KMS-11 (cell line): ENCODE results near the gene COPS3.

Source experiments
- H2AFZ ChIP-seq: fragments of 200-600 bp; sonication (generic); 2 replicates; pipeline ENCODE4 v1.6.1; 2016; ENCODE audit warnings: antibody characterized with exemption, mixed run types, low read depth
- H3K27ac ChIP-seq: fragments of 200-600 bp; sonication (generic); 2 replicates; pipeline ENCODE4 v1.6.1; 2016; ENCODE audit warnings: mild to moderate bottlenecking, mixed run types
- H3K27me3 ChIP-seq: fragments of 200-600 bp; sonication (generic); 2 replicates; pipeline ENCODE4 v1.6.1; 2017; ENCODE audit warnings: mild to moderate bottlenecking, low read depth, mixed run types, moderate library complexity; ENCODE audit not compliant: insufficient read depth
- H3K36me3 ChIP-seq: fragments of 200-600 bp; sonication (generic); 2 replicates; pipeline ENCODE4 v1.6.1; 2017; ENCODE audit warnings: mild to moderate bottlenecking, mixed run types; ENCODE audit not compliant: insufficient read depth
- H3K4me1 ChIP-seq: fragments of 200-600 bp; sonication (generic); 2 replicates; pipeline ENCODE4 v1.6.1; 2016; ENCODE audit warnings: mild to moderate bottlenecking, low read depth, mixed run types; ENCODE audit not compliant: poor library complexity, severe bottlenecking
- H3K4me2 ChIP-seq: fragments of 200-600 bp; sonication (generic); 2 replicates; pipeline ENCODE4 v1.7.0; 2016; ENCODE audit warnings: mild to moderate bottlenecking, mixed run types
- H3K4me3 ChIP-seq: fragments of 200-600 bp; sonication (generic); IDR thresholded peaks from 2 replicates; pipeline ENCODE4 v1.6.1; 2017; ENCODE audit warnings: low read depth, low read length, mixed read lengths; ENCODE audit not compliant: insufficient read depth
- H3K79me2 ChIP-seq: fragments of 200-600 bp; sonication (generic); 2 replicates; pipeline ENCODE4 v1.6.1; 2016; ENCODE audit warnings: low read depth, mixed run types; ENCODE audit not compliant: insufficient read depth
- H3K9ac ChIP-seq: fragments of 200-600 bp; sonication (generic); 2 replicates; pipeline ENCODE4 v1.6.1; 2016; ENCODE audit warnings: mild to moderate bottlenecking, mixed run types
- H4K20me1 ChIP-seq: fragments of 200-600 bp; sonication (generic); 2 replicates; pipeline ENCODE4 v1.6.1; 2016; ENCODE audit warnings: mild to moderate bottlenecking, mixed run types; ENCODE audit not compliant: insufficient read depth
- TF ChIP-seq, protein P1 (sequence below): fragments of 200-600 bp; sonication (generic); conservative IDR thresholded peaks from 2 replicates; pipeline ENCODE4 v1.6.1; 2017; ENCODE audit warnings: low read depth, mild to moderate bottlenecking, antibody characterized with exemption, low read length, moderate library complexity, mixed read lengths

The COPS3 gene

GRCh38 chr17:17325228-17325627, 44.2 kb upstream of the COPS3 start:
- no peaks in the 10 kb centered on the region for H3K36me3 ChIP-seq
- H3K27ac ChIP-seq: no peak overlapping the region
- no peak overlapping the region for H3K4me2 ChIP-seq
- H3K4me1 ChIP-seq: no peaks in the 10 kb centered on the region
- no peak overlapping the region for H2AFZ ChIP-seq
- no peaks in the 10 kb centered on the region for H3K27me3 ChIP-seq
- H3K79me2 ChIP-seq: no peaks in the 10 kb centered on the region
- H3K9ac ChIP-seq: no peak overlapping the region
- no peaks in the 10 kb centered on the region for H4K20me1 ChIP-seq
- TF ChIP-seq, protein P1, sequence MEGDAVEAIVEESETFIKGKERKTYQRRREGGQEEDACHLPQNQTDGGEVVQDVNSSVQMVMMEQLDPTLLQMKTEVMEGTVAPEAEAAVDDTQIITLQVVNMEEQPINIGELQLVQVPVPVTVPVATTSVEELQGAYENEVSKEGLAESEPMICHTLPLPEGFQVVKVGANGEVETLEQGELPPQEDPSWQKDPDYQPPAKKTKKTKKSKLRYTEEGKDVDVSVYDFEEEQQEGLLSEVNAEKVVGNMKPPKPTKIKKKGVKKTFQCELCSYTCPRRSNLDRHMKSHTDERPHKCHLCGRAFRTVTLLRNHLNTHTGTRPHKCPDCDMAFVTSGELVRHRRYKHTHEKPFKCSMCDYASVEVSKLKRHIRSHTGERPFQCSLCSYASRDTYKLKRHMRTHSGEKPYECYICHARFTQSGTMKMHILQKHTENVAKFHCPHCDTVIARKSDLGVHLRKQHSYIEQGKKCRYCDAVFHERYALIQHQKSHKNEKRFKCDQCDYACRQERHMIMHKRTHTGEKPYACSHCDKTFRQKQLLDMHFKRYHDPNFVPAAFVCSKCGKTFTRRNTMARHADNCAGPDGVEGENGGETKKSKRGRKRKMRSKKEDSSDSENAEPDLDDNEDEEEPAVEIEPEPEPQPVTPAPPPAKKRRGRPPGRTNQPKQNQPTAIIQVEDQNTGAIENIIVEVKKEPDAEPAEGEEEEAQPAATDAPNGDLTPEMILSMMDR: no peak
- H3K4me3 ChIP-seq: no peak overlapping the region

DNA sequence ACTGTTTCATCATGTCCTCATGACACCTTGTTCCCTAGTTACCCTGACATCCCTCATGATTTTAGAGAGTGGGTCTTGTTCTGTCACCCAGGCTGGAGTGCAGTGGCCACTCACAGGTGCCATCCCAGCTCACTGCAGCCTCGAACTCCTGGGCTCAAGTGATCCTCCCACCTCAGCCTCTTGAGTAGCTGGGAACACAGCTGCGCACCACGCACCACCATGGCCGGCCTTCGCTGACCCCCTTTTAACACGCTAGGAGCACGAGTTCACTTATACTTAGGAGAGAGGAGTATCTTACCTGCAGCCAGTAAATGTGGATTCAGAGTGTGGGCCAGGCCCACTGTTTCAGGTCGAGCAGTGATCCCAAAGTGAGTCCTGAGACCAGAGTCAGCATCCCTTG, 43.6 kb upstream of the COPS3 start:
- H4K20me1 ChIP-seq: no peaks in the 10 kb centered on the region
- H3K4me1 ChIP-seq: no peaks in the 10 kb centered on the region
- H3K4me2 ChIP-seq: no peak overlapping the region
- no peaks in the 10 kb centered on the region for H3K36me3 ChIP-seq
- TF ChIP-seq, protein P1: no peak
- H3K27me3 ChIP-seq: no peaks in the 10 kb centered on the region
- H3K79me2 ChIP-seq: no peaks in the 10 kb centered on the region
- no peak overlapping the region for H3K9ac ChIP-seq
- H2AFZ ChIP-seq: no peak overlapping the region
- H3K27ac ChIP-seq: no peak overlapping the region
- H3K4me3 ChIP-seq: no peak overlapping the region

- H3K9ac ChIP-seq: no peak overlapping the region
- no peak overlapping the region for H2AFZ ChIP-seq
- no peaks in the 10 kb centered on the region for H3K79me2 ChIP-seq
- no peaks in the 10 kb centered on the region for H3K27me3 ChIP-seq
- H3K4me3 ChIP-seq: no peak overlapping the region
- H3K36me3 ChIP-seq: no peaks in the 10 kb centered on the region
- no peak overlapping the region for H3K4me2 ChIP-seq
- no peaks in the 10 kb centered on the region for H4K20me1 ChIP-seq
- TF ChIP-seq, protein P1: no peak
- no peaks in the 10 kb centered on the region for H3K4me1 ChIP-seq
- H3K27ac ChIP-seq: no peak overlapping the region
These were observed 41.8 kb upstream of the COPS3 start for GRCh38 chr17:17322516-17323510.

GRCh38 chr17:17321356-17322025, 40.4 kb upstream of the COPS3 start:
- Histone ChIP-seq H3K36me3 (no peaks in the 10 kb centered on the region), H3K4me3 (no peak overlapping the region)
- TF ChIP-seq, protein P1: no peak

More at GRCh38 chr17:17321356-17322025, 40.4 kb upstream of the COPS3 start:
- Histone ChIP-seq H4K20me1 (no peaks in the 10 kb centered on the region), H3K27ac (no peak overlapping the region), H2AFZ (no peak overlapping the region), H3K27me3 (no peaks in the 10 kb centered on the region), H3K79me2 (no peaks in the 10 kb centered on the region), H3K4me2 (no peak overlapping the region), H3K4me1 (no peaks in the 10 kb centered on the region), H3K9ac (no peak overlapping the region)
